Stimulated activated CD8-positive, alpha-beta memory T cell treated with anti-CD3 and anti-CD28 coated beads, Interleukin-7, amount 100 ng/mL, for 4 hours (primary cell): Measurements from ENCODE around the gene C6orf47.
A peak's percentile ranks its signal among the peaks of the same experiment; 100 is the strongest.
"Not testable (repeated sequence)": the region's sequence is repeated elsewhere in the genome, so short reads cannot be mapped to it uniquely, and the experiment has no call there.

ENCODE experiments used
- DNase-seq, 2 donors: peaks; one replicate each; pipeline ENCODE4 v3.0.0-alpha.2; 2020; ENCODE audit warnings: low read depth in 2 of 2

Gene C6orf47

GRCh38 chr6:31660381-31661261, at the start of gene C6orf47:
C6orf47 (minus strand) TSS chr6:31660778; CDS start chr6:31659947, 831 bp downstream.
- DNase-seq, result peak; percentile 48 to 76

- DNase-seq, result not testable (repeated sequence)
Measured at GRCh38 chr6:31709157-31709556, 48.6 kb upstream of the C6orf47 start.

GRCh38 chr6:31708224-31708623, 47.6 kb upstream of the C6orf47 start:
- DNase-seq, result no peak

- DNase-seq, result no peak
Measured at GRCh38 chr6:31707701-31708100, 47.1 kb upstream of the C6orf47 start.

- DNase-seq, result no peak
Measured at GRCh38 chr6:31706599-31706998, 46.0 kb upstream of the C6orf47 start, which contains the start of gene LY6G6F. LY6G6F (plus strand) TSS chr6:31706866; CDS start chr6:31706907, 41 bp downstream.

GRCh38 chr6:31705931-31706330, 45.4 kb upstream of the C6orf47 start:
- no peak for DNase-seq

GRCh38 chr6:31702819-31703716, 42.5 kb upstream of the C6orf47 start, which contains the start of gene ABHD16A:
ABHD16A (minus strand) TSS chr6:31703324; CDS start chr6:31703281, 43 bp downstream.
- peak; percentile 94 to 96 for DNase-seq

- DNase-seq, result no peak
Measured at GRCh38 chr6:31702405-31702818, 41.8 kb upstream of the C6orf47 start.

- DNase-seq, result no peak
Measured at GRCh38 chr6:31701666-31702404, 41.3 kb upstream of the C6orf47 start.

- DNase-seq, result no peak
Measured at GRCh38 chr6:31700740-31701401, 40.3 kb upstream of the C6orf47 start.

- no peak for DNase-seq
Measured at GRCh38 chr6:31697555-31697954, 37.0 kb upstream of the C6orf47 start.

GRCh38 chr6:31693535-31693934, 33.0 kb upstream of the C6orf47 start:
- no peak for DNase-seq

GRCh38 chr6:31692886-31693285, 32.3 kb upstream of the C6orf47 start:
- no peak for DNase-seq

- DNase-seq, result no peak
Measured at GRCh38 chr6:31692353-31692752, 31.8 kb upstream of the C6orf47 start.

GRCh38 chr6:31691564-31692108, 31.1 kb upstream of the C6orf47 start:
- DNase-seq, result no peak

GRCh38 chr6:31691078-31691463, 30.5 kb upstream of the C6orf47 start:
- DNase-seq, result no peak

- DNase-seq, result no peak
Measured at GRCh38 chr6:31690231-31691077, 29.9 kb upstream of the C6orf47 start.

GRCh38 chr6:31689249-31690110, 28.9 kb upstream of the C6orf47 start:
- DNase-seq, result no peak
